ENCODE measurements around the gene ZBTB24. TPM values are rescaled to one million over a fixed set of nuclear protein-coding genes. Genes with fewer than 3 reads are reported as not detected.

ZBTB24 gene
- total RNA-seq, 1 experiment from 2014 or later, result 4.8 TPM

DNA sequence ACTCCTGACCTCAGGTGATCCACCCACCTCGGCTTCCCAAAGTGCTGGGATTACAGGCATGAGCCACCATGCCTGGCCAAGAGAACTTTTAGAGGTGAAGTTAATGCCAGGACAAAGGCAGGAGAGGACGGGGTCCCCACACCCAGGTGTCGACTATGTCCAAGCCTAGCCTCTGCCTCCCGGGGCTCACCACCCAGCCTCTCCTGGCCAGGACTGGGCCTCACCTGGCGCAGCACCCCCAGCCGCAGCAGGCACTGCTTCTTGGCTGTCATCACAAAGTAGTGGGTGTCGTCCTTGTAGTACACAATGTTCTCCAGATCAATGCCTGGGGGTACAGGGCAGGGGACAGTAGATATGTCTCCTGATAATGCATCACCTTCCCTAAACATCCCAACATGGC, 31.6 kb downstream of the ZBTB24 start:
- no peak for DNase-seq (ENCODE audit: low spot score)

DNA sequence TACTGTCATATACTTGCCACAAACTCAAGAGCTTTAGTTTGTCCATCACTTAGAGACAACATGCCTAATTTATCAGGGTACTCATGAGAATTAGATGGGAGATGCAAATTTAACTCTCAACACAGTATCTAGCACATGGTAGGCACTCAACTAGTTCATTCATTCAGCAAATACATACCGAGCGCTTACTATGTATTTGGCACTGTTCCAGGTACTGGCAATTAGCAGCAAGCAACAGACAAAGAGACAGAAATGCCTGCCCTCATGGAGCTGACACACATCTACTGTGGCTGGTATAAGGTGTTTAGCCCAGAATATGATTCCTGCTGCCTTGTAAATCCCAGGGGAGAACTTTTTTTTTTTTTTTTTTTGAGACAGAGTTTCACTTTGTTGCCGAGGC, 32.2 kb downstream of the ZBTB24 start:
- DNase-seq (ENCODE audit: low spot score), result no peak

DNA sequence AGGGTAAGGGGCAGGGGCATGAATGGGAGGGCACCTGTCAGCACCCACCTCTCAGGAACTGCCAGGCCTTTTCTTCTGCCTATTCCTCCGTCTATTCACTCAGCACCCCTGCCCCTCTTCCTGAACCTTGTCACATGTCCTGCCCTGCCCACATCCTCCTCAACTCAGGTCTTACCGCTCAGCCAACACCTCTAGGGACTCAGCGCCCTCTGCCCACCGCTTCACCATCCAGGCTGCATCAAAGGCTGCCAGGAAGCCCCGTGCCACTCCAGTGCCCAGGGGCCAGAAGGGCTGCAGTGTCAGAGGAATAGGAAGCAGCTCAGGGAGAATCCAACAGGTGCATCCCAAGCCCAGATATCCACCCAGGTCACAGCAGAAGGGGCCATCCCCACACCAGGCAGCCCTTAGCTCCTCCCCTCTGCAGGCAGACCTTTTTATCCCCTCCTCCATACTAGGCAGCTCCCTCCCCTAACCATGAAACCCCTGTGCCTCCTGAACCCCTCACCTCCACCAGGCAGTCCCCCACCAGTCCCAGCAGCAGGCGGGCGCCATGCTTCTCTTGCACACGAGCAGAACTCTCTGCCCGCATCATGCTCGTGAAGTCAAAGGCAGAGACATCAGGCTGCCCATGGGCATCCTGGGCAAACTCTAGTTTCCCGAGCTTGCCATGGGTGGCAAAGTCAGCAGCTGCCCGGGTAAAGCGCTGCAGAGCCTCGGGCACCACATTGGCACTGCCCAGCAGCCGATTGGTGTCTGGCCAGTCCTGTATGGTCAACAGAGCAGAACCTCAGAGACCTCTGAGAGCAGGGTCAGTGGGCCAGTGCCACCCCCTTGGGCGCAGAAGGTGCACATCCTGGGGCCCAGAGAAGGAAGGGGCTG, 33.0 kb downstream of the ZBTB24 start:
- no peak for DNase-seq (ENCODE audit: low spot score)

DNA sequence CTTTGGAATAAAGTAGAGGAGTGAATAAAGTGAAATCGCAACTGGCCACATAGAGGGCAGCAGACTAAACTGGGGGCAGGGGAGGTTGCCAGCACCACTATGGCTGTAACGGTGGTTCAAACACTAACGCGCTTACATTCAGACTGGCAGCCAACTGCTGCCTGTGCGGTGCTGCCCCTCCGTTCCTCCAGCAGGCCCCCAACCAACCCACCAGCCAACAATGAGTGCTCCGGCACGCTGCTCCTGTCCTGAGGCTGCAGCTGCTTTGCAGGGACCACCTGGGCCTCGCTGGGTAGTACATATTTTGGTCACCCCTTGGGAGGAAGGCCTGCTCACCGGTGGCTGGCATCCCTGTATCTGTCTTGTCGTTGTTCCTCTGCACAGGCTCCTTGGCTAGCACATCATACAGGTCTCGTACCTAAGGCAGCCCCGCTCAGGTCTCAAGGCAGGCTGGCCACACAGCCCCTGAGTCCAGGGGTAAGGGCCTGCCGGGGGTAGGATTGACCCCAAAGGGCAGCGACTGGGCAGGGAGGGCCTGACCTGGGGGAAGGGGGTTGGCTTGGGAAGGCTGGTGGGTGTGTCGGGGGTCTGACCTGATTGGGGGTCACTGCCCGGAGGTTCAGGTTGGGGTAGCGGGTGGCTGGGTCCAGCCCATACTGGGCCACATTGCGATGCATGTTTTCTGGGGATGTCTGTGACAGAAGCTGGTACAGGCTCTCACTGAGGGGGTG, 33.8 kb downstream of the ZBTB24 start:
- no peak for DNase-seq (ENCODE audit: low spot score)

DNA sequence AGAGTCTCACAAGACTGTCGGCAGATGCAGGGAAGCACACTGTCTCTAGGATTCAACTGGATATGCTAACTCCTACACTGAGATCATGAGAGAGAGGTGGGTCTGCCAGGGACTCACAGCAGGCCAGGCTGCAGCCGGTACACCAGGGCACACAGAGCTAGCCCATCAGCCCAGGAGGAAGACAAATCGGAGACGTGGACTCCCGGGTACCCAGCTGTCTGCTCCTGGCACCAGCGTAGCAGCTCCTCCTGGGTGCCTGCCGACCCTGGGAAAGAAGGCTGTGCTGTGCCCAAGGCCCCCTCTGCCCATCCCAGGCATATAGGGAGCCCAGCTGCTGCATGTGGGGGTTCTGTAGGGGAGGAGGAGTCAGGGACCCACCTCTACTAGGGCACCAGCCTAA, 34.4 kb downstream of the ZBTB24 start:
- DNase-seq (ENCODE audit: low spot score), result no peak

DNA sequence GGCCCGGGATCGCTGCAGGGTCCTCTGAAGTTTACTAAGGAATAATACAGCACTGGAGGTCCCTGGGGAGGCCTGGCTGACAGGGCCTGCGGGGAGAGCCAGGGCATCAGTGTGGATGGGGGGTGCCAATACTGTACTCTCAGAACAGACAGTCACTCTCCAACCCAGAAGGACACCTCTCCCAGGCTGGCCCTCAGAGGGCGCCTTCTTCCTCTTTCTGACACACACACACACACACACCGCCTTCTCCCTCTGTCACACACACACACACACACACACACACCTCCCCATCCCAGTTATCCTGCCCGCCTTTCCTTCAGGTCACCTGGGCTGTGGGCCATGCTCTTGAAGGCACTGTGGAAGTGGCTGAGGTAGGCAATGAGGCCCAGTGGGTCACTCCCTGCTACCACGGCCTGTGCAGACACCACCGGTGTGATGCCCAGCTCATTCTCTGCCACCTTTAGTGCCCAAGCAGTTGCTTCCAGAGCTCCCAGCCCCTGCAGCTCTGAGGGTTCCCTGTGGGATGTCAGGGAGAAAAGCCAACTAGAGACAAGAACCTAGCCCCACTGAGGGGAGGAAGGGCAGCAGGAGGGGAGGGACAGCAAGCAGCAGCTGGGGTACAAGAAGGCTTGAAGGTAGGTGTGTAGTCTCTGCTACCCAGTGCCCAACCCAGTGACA, 35.0 kb downstream of the ZBTB24 start:
- no peak for DNase-seq (ENCODE audit: low spot score)

DNA sequence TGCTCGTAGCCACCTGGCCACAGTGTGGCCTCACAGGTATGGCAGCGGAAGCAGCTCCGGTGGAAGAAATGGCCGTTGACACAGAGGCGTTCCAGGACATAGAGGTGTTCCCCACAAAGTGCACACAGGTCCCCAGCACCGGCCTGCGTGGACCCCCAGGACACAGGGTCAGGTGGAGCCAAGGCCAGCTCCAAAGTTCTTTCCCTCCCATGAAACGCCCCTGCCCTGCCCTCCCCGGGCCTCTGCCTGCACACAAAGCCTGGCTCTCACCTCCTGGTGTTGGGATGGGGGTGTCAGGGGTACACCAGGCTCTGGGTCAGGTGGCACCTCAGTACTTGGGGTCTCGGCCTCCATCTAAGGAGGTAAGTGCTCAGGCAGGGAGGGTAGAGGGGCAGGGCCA, 35.9 kb downstream of the ZBTB24 start:
- no peak for DNase-seq (ENCODE audit: low spot score)

DNA sequence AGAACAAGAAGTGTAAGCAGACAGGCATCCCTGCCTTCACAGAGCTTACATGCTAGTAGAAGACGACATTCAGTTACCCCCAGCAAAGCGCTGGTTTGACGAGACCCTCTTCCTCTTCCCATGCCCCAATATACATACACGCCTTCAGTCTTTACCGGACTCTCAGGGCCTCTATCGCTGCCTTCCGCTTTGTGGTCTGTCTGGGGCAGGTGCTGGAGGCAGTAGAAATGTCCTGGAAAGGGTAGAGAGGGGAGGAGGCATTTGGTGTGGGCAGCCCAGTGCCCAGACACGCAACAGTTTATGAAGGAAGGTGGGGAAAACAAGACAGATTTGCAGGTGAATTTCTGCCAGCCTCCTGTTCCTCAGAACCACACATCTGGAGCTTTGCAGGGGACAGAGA, 36.5 kb downstream of the ZBTB24 start:
- no peak for DNase-seq (ENCODE audit: low spot score)

DNA sequence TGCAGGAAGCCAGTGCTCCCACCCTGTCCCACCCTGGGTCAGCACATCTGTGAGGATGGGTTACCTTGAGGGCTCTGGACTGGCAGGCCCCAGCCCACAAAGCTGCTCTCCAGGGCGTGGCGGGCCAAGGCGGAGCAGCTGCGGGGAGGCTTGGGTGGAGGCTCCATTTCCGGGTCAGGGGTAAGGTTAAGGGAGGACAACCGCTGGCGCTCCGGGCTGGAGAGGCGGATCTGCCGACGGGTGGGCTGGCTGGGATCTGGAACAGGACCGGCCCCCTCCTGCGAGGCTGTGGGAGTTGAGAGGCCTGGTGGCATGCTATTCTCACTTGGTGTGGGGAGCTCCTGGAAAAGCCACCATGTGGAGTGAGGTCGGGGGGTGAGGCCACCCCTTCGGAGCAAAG, 36.9 kb downstream of the ZBTB24 start:
- peak; percentile 53 for DNase-seq (ENCODE audit: low spot score)

DNA sequence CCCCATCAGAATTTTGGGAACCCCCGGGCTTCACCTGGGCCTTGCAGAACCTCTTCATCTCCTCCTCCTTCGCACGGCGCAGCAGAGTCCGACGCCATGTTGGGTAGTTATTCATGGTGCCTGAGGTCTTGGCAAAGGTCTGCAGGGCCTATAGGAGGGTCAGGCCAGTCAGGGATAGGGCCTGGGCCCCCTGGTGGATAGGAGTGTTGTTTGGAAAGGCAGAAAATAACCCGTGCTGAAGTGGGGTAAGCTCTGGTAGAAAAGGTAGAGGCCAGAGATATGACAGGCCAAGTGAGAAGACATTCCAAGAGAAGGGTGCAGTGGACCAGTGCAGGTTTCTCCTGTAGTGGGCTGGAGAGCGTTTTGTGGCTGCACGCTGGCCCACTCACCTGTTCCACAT, 37.6 kb downstream of the ZBTB24 start:
- no peak for DNase-seq (ENCODE audit: low spot score)

DNA sequence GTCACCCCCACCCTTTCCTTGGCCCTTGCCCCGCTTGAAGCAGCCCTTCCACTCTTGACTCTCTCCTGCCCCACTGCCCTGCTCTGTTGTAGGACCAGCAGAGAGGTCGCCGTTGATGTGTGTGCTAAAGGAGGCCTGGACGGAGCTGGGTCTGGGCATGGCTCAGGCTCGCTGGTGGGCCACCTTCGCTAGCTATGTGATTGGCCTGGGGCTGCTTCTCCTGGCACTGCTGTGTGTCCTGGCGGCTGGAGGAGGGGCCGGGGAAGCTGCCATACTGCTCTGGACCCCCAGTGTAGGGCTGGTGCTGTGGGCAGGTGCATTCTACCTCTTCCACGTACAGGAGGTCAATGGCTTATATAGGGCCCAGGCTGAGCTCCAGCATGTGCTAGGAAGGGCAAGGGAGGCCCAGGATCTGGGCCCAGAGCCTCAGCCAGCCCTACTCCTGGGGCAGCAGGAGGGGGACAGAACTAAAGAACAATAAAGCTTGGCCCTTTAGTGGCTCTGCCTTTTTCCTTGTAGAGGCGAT, 39.5 kb downstream of the ZBTB24 start:
- no peak for DNase-seq (ENCODE audit: low spot score)

DNA sequence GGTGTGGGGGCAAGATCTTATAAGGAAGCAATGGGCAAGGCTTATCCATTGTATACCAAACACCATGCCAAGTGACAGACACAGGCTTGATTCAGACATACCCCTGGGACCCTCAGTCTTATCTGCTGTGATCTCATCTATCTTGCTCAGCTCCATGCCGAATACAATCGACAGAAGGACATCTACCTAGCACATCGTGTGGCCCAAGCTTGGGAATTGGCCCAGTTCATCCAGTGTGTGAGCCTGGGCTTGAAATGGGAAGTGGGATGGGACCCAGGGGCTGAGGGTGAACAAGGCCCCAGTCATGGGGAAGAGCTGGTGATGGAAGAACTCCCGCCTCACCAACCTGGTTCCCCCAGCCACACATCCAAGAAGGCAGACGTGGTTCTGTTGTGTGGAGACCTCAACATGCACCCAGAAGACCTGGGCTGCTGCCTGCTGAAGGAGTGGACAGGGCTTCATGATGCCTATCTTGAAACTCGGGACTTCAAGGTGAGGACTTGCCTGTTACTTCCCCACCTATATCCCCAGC, 40.6 kb downstream of the ZBTB24 start:
- no peak for DNase-seq (ENCODE audit: low spot score)

DNA sequence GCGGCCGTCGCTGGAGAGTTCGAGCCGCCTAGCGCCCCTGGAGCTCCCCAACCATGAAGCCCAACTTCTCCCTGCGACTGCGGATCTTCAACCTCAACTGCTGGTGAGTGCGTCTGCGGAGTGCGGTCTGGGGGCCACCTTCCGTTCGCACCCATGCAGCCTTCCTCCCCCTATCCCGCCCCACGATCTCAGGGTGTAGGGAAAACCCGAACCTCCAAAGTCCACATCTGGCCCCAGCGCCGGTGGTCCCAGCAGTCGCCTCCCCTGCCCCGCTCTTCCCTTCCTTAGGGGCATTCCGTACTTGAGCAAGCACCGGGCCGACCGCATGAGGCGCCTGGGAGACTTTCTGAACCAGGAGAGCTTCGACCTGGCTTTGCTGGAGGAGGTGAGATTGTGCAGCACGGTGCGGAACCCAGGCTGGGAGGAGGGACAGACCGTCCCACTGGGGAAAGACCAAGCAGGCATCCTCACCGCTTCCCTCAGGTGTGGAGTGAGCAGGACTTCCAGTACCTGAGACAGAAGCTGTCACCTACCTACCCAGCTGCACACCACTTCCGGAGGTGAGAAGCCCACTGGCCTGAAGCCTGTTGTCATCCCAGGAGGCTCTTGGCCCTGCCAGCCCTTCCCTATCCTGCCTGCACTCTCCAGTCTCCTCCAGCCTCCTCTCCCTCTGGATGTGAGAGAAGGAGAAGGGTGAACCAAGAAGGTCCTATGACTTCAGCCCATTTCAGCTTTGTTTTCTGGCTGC, 41.8 kb downstream of the ZBTB24 start:
- peak; percentile 75 for DNase-seq (ENCODE audit: low spot score)

DNA sequence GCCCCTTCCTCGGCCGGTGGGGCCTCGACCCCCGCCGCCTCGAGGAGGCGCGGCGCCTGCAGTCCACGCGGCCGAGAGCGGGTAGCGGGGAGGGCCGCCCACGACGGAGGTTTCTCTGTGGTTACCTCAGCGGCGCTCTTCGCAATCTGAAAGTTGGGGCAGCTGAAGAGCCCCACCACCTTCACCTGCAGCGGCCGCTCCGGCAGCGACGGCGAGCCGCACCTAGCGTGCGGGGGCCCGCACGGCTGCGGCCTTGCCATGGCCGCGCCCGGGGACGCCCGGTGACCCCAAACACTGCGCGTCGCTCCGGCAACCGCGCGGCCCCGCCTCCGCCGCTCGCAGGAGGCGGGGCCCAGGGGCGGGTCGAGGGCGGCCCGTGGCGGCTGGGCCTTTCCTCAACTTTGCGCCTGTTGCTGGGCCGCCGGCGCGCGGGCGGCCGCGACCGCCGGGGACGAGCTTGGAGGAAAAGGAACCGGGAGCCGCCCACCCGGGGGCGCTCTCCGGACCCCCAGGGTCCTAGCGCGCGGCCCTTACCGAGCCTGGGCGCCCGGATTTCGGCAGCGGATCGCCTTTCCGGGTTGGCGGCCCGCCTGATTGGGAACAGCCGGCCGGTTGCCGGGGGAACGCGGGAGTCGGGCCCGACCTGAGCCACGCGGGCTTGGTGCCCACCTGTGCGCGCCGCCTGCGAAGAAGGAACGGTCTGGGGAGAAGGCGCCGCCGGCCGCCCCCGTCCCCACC, 42.5 kb downstream of the ZBTB24 start, which contains the start of the genes PPIL6 and SMPD2:
TSS of gene PPIL6 (minus strand) at position 298 of the 738 bp plus-strand sequence. CDS start at position 260, 38 bp downstream.
TSS of gene SMPD2 (plus strand) at position 394 of the 738 bp plus-strand sequence. CDS start 398 bp downstream, outside the sequence.
- DNase-seq (ENCODE audit: low spot score), result peak; percentile 89

DNA sequence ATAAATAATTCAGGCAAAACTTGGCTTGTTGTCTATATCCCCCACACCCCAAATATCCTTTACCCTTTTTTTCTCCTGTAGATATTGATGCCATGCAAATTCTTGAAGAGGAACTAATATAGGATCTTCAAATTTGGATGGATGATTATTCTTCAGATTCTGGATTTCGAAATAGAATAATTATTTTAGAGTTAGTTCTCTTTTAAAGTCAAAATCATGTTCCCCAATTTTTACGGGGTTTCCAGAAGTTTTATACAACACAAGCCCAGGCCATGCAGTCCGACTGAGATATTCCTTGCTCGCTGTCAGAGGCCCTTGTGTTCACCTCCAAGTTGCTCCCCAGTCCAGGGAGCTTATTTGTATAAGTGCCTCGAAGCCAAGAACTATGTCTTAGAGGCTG, 47.0 kb downstream of the ZBTB24 start:
- no peak for DNase-seq (ENCODE audit: low spot score)

DNA sequence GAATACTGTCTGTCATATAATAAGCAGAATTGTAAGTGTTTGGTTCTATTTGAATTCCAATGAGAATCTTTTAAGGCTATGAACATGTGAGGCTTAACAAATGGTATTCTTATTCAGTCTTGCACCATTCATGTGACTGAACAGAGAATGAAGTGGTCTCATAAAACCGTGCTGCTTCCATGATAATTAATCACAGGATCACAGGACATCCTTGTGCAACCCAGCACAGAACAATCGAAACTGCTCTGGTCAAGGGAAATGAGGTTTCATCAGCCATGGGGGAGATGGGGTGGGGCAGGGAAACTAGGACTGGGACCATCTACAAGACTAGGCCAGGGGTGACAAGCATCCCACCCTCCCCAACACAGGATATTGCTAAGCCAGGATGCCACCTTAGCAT, 48.6 kb downstream of the ZBTB24 start:
- no peak for DNase-seq (ENCODE audit: low spot score)

DNA sequence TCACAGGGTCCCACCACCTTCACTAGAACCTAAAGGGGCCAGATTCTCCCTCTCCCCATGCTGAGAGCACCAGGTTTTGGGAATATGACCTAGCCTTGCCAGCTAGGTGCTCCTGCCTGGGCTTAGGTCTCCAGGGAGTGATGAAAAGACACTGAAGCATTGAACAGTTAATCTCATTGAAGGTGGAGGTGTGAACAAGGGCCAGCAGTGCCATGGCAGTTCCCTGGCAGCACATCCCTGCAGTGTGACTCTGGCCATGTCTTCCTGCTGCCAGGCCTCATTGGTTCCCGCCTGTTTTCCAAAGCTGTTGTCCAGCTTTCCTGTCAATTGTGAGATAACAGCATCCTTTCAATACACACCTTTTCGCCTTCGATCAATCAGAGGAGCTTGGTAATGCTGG, 53.5 kb downstream of the ZBTB24 start:
- DNase-seq (ENCODE audit: low spot score), result no peak

DNA sequence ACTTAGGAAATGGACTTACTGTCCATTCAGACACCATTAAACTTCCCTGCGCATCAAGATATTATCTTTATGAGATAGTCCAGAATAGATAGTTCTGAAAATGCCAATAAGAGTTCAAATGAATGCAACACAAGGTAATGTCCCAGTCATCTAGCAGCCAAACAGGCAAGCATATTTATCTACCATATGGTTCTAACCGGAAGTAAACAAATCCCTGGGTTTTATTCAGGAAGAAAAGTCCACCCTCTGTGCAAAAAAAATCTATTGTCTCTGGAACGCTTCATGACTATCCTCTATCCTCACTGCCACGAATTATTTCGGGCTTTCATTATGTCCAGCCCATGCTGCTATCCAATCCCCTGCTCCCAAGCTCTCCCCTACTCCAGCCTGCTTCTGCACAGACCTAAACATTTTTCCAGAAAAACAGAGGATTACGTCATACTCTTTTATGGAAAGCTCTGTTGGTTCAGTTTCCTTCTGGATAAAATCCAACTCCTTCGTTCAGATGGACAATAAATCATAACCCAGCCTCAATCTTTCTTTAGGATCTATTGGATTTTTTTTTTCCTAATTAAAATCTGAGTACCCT, 54.0 kb downstream of the ZBTB24 start:
- DNase-seq (ENCODE audit: low spot score), result no peak

DNA sequence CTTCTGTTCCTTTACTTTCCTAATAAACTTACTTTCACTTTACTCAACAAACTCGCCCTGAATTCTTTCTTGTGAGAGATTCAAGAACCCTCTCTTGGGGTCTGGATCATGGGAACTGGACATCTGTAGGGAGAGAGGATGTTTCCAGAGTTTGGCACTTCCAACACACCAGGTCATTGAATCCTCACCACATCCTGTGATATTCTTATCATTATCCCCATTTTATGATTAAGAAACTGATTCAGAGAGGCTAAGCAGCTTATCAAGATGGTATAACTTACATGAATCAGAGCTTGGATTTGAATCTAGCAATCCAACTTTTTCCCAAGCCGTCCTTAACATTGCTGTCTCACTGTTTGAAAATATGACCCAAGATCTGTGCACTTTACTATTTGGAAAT, 58.1 kb downstream of the ZBTB24 start:
- DNase-seq (ENCODE audit: low spot score), result no peak

DNA sequence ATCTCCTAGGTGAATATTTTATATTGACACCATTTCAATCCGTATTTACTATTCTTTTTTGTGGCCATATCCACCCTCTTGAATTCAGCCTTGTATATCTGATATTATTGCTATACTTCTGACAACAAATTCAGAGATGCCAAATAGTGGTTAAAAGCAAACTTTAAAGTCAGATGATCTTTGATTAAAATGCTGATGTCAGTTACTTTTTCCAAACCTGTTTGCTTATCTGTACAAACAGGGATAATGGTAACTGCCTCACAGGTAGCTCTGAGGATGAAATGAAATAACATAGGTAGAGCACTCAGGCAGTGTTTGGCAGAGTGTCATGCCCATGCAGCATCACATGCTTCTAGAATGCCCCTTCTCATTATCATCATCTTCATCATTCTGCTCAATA, 61.8 kb downstream of the ZBTB24 start:
- DNase-seq (ENCODE audit: low spot score), result no peak

All from HT-29 (cell line).